NCI-H345 treated with DMSO at 0.1 percent for 48 hours (cell line): ENCODE measurements around the gene MMD2.

ENCODE experiments used
- DNase-seq: peaks from one replicate; lab custom pipeline; 2025; ENCODE audit not compliant: unreplicated experiment; lab: John Stamatoyannopoulos, UW

MMD2 gene

DNA sequence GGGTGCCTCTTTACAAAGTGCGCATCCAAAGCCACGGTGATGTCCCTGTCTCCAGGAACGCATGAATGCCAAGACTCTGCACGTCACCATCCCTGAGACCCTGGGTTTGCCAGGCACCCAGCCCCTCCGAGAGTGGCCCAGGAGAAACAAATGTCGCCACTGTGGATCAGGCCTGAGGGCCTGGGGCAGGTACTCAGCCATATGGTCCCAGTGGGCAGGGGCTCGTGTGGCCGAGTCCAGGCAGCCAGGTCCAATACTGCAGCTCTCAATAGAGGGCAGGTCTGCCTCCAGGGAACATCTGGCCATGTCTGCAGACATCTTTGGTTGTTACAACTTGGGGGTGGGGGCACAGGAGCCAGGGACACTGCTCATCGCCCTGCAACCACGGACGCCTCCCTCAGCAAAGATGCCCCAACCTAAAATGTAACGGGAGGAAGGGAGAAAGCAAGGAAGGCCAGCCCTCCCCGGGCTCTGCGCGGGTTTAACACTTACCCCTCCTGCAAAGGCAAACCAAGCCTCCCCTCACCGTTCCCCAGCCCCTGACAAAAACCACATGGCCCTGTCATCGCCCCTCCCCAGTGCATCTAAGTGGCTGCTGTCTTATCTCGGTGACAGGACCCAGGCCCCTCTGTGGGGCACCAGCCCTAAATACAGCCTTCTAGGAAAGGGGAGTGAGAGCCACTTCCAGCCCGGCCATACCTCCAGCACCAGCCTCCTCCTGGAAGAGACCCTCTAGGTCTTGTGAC is 86.9 kb downstream of the MMD2 start:
- DNase-seq: no peak

DNA sequence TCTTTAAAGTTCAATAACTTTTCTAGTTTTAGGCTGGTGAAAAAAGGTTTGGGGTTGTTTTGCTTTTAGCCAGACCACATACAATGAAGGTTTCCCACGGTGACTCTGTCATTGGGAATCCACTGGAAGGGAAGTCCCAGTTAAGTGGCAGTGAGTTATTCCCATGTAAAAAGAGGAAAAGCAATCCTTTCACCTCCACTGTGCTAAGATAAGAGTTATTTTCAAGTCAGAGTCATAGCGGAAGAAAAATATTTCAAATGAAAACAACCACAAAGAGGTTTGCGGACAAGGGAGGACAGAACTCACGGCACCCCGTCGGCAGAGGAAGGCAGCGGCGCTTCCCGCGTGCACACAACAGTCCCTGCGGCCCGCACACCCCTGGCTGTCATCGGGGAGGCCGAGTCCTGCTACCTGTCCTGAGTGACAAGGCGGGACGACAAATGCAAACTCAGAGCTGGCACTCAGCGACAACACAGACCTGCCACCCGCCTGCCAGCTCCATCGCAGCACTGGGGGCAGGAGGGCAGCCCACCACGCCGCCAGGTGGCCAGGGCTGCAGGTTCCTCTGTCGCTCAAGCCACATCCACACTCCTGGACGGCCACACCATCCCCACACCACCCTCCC is 87.8 kb downstream of the MMD2 start:
- DNase-seq: no peak

DNA sequence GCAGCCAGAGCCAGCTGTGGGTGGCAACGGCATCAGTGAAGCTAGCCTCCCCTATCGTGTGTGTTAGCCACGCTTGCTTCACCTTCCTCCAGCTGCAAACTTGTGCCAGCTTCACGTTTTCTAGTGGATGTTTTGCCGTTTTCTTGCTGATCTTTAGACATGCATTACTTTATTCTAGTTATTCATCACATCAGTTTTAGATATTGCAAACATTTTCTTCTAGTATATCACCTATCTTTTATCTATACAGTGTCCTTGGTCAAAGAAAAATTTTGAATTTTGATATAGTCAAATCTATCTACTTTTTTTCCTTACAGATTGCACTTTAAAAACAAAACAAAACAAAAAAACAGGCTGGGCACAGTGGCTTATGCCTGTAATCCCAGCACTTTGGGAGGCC is 90.5 kb downstream of the MMD2 start:
- DNase-seq: no peak

DNA sequence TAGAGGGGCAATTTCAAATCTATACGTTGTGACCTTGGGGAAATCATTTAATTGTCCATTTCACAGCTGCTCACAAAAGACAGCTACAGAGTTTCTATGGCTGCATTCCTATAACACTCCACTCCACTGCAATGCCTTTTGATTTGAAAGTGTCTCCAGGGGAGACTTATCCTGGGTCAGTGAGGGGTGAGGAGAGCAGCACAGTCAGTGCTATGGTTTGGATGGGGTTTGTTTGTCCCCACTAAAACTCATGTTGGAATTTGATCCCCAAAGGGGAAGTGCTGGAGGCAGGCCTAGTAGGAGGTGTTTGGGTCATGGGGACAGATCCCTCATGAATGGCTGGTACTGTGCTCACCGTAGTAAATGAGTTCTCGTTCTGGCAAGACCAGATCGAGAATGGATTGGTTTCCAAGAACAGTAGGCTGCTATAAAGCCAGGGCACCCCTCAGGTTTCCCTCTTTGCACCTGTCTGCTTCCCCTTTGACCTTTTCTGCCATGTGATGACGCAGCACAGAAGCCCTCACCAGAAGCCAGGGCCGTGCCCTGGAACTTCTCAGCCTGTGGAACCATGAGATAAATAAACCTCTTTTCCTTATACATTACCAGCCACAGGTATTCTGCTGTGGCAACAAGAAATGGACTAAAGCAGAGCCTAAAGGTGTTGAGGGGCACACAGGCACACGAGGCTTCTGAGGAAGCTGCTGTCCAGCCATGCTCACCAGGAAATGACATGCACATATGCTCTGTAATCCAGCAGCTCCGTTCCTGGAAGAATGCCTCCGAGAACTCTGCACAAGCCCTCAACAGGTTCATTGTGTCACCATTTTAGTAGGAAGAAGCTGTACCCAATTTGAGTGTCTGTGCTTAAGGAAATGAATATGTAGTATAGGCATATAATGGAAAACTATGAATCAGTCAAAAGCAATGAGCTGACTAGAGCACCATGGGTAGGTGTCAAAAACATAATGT is 92.2 kb downstream of the MMD2 start:
- no peak for DNase-seq

DNA sequence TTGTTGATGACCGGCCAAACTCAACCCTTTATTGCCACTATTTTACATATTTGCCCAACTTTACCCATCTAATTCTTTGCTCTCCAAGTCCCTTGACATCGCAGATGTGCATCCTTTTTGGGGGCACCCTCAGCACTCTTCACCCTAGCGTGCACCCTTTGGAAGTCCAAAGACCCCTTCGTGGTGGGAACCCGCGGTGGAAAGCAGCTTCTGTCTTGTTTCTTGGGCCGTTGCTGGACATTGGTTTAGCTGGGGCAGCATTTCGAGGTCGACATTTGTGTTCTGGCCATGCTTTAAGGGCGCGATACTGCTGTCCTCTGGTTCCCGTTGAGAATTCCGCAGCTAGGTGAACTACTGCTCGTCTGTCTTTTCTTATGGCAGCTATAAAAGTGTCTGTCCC is 96.8 kb downstream of the MMD2 start:
- no peak for DNase-seq

DNA sequence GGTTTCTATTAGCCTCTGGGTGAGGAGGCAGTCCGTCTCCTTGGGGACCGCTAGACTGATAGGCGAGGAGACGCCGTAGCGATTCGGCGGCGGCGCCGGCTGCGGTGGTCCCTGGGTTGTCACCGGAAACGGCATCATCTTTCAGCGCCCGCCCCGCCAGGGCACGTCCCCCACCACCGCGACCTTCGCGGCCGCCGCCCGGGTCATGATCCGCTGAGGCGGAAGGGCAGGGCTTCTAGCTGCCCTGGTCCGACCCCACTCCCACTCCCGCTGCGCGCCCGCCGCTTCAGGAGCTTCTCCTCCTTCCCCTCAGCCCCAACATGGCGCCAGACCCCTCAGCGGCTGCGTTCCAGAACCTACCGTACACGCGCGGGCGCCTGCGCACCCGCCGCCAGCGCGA is 97.3 kb downstream of the MMD2 start, which contains the start of gene PAPOLB:
Gene PAPOLB (minus strand): TSS at position 358 of the 400 bp plus-strand sequence. CDS start 220 bp downstream, at position 138.
- DNase-seq: no peak

DNA sequence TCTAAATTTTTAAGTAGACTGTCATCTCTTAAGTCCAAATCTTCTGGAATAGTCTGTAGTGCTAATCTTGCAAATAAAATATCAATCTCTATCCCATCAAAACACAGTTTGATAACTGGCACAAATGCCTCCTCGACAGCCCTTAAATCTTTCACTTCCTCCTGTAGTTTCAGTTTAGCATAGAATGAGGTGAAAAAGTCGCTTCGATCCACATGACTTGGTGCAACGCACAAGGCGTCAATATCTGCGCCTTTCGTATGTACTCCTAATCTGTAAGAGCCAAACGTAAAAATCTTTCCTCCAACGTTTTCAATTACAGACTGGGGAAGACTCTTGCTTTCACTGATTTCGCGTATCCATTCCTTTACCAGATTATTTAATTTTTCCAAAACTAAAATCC is 97.8 kb downstream of the MMD2 start:
- DNase-seq: no peak

DNA sequence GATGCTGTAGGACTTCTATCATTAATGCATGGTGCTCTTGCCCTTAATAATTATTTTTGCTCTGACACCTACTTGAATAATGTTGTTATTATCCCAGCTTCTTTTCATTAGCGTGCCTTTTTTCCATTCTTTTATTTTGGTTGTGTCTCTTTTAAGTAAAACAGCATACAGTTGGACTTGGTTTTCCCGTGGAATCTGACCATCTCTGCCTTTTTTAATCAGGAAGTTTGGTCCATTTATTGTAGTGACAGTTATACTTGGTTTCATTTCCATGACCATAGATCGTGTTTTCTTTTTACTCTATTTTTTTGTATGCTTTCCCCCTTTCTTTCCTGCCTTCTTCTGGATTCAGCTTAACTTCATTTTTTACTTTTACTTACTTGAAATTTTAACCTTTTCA is 101.8 kb downstream of the MMD2 start:
- no peak for DNase-seq

DNA sequence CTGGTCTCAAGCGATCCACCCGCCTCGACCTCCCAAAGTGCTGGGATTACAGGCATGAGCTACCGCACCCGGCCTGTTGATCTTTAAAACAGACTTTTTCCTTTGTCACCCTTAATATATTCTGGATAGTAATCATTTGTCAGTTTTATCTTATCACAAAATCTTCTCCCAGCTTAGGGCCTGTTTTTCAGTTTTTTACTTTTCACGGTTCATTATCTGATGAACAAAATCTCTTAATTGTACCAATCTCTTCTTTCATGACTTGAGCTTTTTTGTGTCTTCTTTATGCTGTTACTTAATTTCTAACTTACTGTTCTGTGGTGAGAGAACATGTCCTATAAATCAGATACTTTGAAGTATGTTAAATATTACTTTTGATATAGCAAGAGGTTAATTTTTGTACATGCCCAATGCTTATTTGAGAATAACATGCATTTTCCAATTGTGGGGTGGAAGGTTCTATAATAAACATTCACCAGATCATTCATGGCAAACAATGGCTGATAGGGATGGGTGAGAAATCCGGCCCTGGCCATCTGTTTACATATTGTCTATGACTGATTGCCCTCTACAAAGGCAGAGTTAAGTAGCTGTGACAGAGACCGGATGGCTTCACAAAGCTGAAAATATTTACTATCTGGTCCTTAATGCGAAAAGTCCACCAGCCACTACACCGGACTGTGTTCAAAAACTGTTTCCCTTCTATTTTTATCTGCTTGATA is 102.5 kb downstream of the MMD2 start:
- no peak for DNase-seq
